ENCODE measurements around the gene TLCD2. TPM values are rescaled to one million over a fixed set of nuclear protein-coding genes. Genes with fewer than 3 reads are reported as not detected.
"Not testable (repeated sequence)": the region's sequence is repeated elsewhere in the genome, so short reads cannot be mapped to it uniquely, and the experiment has no call there.

TLCD2 gene
- total RNA-seq = 30.1 TPM
- long read RNA-seq, partial matches to known transcripts = 0 of 8 reads
- long read RNA-seq, other reads (novel, unspliced or antisense) = 8 of 8 reads

DNA sequence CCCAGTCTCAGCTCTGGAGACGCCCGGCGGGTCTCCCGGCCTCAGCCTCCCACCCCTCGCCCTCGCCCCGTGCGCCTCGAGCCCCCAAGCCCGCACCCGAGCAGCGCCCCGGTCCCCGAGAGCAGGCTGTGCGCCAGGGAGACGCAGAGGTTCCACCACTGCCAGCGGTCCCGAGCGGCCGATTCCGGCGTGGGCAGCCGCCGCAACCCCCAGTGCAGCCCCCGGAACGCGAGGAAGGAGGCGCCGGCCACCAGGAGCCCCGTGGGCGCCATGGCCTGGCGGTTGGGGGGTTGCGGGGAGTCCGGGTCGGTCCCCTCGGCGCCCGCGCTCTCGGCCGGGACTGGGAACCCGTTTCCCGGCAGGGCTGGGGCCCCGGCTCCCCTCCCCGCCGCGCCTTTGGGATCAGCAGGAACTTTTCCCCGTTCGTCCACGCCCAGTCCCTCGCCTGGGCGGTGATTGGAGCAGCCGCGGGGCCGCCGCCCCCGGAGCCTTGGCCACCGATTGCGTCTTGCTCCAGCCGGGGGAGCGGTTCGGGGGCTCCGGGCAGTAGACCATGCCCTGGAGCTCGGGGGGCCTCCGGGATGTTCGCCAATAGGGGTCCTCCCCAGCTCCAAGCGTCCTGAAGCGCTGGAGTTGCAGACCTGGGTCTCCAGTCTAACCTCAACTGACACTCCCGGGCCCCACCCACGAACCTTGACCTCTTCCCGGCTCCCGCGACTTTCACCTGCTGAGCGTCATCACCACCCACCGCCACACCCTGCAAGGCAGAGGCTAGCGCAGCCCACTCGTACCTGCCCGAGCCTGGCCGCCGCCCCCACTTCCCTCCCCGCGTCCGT is at the start of gene TLCD2:
TSS of gene TLCD2 (minus strand) at position 407 of the 836 bp plus-strand sequence. CDS start at position 272, 135 bp downstream.
- DNase-seq (ENCODE audit: low spot score) = no peak

GRCh38 chr17:1759529-1759928 is 49.4 kb upstream of the TLCD2 start:
- DNase-seq (ENCODE audit: low spot score) = no peak

- DNase-seq (ENCODE audit: low spot score) = no peak
Observed at GRCh38 chr17:1758807-1759206, 48.6 kb upstream of the TLCD2 start.

GRCh38 chr17:1755827-1756262 is 45.7 kb upstream of the TLCD2 start:
- DNase-seq (ENCODE audit: low spot score) = no peak

DNA sequence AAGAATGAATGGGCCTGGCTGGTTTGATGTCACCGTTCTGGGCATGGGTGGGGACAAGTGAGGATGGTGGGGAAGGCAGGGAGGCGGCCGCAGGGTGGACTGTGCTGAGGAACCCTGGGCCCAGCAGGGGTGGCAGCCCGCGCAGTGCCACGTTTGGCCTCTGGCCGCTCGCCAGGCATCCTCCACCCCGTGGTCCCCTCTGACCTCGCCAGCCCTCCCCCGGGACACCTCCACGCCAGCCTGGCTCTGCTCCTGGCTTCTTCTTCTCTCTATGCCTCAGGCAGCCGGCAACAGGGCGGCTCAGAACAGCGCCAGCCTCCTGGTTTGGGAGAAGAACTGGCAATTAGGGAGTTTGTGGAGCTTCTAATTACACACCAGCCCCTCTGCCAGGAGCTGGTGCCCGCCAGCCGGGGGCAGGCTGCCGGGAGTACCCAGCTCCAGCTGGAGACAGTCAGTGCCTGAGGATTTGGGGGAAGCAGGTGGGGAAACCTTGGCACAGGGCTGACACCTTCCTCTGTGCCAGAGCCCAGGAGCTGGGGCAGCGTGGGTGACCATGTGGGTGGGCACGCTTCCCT is 45.2 kb upstream of the TLCD2 start:
- no peak for DNase-seq (ENCODE audit: low spot score)

- DNase-seq (ENCODE audit: low spot score) = no peak
Observed at GRCh38 chr17:1754430-1755112, 44.4 kb upstream of the TLCD2 start.

GRCh38 chr17:1753767-1754429 is 43.7 kb upstream of the TLCD2 start:
- DNase-seq (ENCODE audit: low spot score) = no peak

GRCh38 chr17:1752425-1753262 is 42.5 kb upstream of the TLCD2 start:
- DNase-seq (ENCODE audit: low spot score) = no peak

DNA sequence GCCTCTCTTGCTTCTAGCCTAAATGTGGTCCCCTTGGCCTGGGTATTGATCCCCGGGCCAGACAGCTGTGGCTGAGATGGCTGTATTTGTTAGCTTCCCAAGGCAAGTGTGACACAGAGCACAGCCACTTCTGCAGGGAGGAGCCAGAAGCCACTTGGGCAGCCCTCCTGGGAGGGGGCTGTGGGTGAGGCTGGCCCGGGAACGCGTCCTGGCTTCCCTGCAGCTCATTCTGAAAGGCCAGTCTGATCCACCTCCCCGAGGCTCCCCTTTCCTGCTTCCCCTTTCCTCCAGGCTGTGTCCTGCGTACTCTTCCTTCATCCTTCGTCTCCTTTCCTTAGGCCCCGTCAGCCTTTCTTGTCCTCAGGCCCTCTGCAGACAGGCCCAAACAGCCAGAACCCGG is 40.5 kb upstream of the TLCD2 start:
- DNase-seq (ENCODE audit: low spot score) = no peak

DNA sequence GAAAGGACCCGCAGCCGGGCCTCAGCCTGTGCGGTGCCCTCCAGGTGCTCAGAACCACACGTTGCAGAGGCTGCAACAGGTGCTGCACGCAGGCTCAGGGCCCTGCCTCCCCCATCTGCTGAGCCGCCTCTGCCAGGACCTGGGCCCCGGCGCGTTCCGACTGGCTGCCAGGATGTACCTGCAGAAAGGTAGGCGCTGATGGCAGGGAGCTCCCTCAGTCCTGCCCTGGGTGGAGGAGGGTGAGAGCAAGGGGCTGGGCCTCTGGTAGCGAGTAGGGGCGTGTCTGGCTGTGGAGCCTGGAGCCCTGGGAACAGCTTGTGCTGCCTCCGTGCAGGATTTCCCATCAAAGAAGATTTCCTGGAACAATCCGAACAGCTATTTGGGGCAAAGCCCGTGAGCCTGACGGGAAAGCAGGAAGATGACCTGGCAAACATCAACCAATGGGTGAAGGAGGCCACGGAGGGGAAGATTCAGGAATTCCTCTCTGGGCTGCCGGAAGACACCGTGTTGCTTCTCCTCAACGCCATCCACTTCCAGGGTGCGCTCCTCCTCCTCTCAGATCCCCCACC is 36.9 kb upstream of the TLCD2 start:
- no peak for DNase-seq (ENCODE audit: low spot score)

- DNase-seq (ENCODE audit: low spot score) = no peak
Observed at GRCh38 chr17:1745513-1746020, 35.4 kb upstream of the TLCD2 start.

DNA sequence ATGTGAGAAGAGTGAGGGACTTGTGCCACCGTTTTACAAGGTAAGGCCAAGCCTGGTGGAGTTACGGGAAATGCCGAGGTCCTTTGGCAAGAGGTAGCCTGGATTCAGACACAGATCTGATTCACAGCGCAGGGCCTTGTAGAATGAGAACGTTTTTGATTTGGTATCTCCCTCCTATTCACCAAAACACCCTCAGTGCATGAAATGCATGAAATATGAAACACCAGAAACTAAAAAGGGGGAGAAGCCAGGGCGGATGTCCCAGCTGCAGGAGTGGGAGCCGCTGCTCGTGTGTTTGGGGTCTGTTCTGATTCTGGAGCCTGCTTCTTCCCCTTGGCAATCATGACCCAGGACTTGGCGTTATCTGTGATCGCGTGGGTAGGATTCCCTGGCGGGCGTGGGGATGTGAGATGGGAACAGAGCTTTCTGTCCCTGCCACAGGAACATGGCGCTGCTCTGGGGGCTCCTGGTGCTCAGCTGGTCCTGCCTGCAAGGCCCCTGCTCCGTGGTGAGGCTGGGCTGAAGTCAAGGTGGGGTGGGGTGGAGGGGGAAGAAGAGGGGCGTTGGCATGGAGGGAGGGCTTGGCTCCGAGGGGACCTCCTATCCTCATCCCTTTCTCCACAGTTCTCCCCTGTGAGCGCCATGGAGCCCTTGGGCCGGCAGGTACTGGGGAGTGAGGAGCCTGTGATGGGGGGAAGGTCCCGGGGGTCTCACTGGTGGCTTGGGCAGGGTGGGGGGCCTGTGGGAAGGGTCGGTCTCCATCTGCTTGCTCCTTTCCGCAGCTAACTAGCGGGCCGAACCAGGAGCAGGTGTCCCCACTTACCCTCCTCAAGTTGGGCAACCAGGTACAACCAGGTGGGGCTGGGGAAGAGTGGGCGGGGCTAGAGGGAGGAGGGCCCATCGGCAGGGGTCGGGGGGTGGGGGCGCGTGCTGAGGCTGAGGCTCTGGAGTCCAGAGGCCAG is 34.7 kb upstream of the TLCD2 start:
- DNase-seq (ENCODE audit: low spot score) = no peak

- no peak for DNase-seq (ENCODE audit: low spot score)
Observed at GRCh38 chr17:1743088-1743439, 32.9 kb upstream of the TLCD2 start.

GRCh38 chr17:1742371-1743087 is 32.4 kb upstream of the TLCD2 start, which contains the start of gene SERPINF2:
TSS of gene SERPINF2 (plus strand) at chr17:1742871. CDS start at chr17:1744996, 2,125 bp downstream.
- DNase-seq (ENCODE audit: low spot score) = no peak

DNA sequence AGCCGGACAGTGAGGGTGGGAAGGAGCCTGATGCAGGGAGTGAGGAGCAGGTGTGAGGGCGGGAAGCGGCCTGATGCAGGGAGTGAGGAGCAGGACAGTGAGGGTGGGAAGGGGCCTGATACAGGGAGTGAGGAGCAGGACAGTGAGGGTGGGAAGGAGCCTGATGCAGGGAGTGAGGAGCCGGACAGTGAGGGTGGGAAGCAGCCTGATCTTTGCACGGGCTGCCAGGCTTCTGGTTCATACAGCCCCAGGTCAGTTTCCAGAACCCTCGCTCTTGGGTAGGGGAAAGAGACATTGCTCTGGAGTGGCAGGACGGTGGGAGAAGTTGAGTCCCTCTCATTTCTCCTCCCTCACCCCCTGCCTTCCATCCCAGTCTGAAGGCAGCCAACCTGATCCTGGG is 31.7 kb upstream of the TLCD2 start:
- not testable (repeated sequence) for DNase-seq (ENCODE audit: low spot score)

DNA sequence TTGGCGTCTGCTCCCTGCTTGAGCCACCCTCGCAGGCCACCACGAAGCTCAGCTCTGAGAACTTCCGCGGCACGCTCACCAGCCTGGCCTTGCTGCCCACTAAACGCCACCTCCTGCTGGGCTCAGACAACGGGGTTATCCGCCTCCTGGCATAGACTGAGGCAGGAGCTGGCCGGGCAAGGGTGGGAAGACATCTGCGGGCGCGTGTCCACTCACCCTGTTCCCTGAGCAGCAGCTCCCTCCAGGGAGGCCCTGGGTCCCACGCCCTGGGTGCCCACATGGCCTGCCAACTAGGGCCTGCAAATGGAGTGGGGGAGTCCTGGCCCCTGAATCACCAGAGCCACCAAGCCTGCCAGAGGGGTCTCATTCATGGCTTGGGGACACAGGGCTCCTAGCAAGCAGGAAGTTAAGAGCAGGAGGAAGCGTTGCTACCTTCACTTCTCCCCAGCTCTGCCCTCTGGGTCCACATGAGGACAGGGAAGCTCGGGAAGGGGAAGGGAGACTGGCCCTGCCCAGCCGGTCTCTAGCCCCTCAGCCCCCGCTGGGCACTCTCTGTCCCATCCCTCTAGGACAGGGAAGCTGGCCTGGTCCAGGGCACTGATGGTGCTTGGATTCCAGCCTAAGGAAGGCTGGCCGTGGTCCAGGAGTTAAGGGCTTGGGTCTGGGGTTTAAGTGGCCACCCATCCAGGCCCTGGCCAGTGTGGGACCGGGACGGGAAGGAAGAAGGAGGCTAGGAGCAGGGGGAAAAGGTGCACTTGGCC is 27.5 kb upstream of the TLCD2 start:
- no peak for DNase-seq (ENCODE audit: low spot score)

All from mesenteric fat pad (tissue), 1 donor.